Esophagus squamous epithelium (tissue), 4 donors: Measurements from ENCODE around the gene UBE2D2.

Source experiments
- CTCF ChIP-seq, 6 experiments: fragments of 450-650 bp in 4 of 6; fragments of 200-600 bp in 2 of 6; sonication (generic) in 2 of 6; IDR thresholded peaks; one replicate each; pipeline ENCODE4 v1.5.1; 2016 to 2019; ENCODE audit warnings: antibody characterized with exemption in 6 of 6, mild to moderate bottlenecking in 4 of 6, moderate library complexity in 4 of 6
- POLR2A ChIP-seq, 4 donors: fragments of 450-650 bp; IDR thresholded peaks; one replicate each; pipeline ENCODE4 v1.6.1; 2017; ENCODE audit warnings: antibody characterized with exemption in 4 of 4, mild to moderate bottlenecking in 4 of 4, moderate library complexity in 3 of 4

GRCh38 chr5:139597134-139597533 is 36.0 kb downstream of the UBE2D2 start:
- TF ChIP-seq POLR2A (IDR thresholded peaks at IDR 0.05), result no peak
- no peak for TF ChIP-seq CTCF (IDR thresholded peaks at IDR 0.05)
